HG03139 (cell line): ENCODE data around the gene IL4R.
"Not testable (repeated sequence)": the region's sequence is repeated elsewhere in the genome, so short reads cannot be mapped to it uniquely, and the experiment has no call there.

Source experiments
- ATAC-seq: cut with Tn5 transposase; IDR thresholded peaks from one replicate; pipeline ENCODE4 v1.9.1; 2021; ENCODE audit not compliant: unreplicated experiment

The IL4R gene

GRCh38 chr16:27401768-27402568 is 88.2 kb downstream of the IL4R start, which contains the start of gene IL21R:
Gene IL21R (plus strand): TSS chr16:27402174. CDS start chr16:27430072, 27,898 bp downstream.
- ATAC-seq = peak; percentile 49

GRCh38 chr16:27402569-27402963 is 88.8 kb downstream of the IL4R start:
- ATAC-seq = no peak

- ATAC-seq = no peak
Observed at GRCh38 chr16:27402964-27403600, 89.3 kb downstream of the IL4R start.

- ATAC-seq = no peak
Observed at GRCh38 chr16:27403601-27403992, 89.8 kb downstream of the IL4R start.

- no peak for ATAC-seq
Observed at GRCh38 chr16:27404163-27404823, 90.5 kb downstream of the IL4R start.

- ATAC-seq = no peak
Observed at GRCh38 chr16:27405546-27406451, 92.0 kb downstream of the IL4R start.

GRCh38 chr16:27406511-27407128 is 92.8 kb downstream of the IL4R start:
- no peak for ATAC-seq

- ATAC-seq = no peak
Observed at GRCh38 chr16:27407133-27407532, 93.4 kb downstream of the IL4R start.

- peak; percentile 36 for ATAC-seq
Observed at GRCh38 chr16:27408012-27408601, 94.3 kb downstream of the IL4R start.

- ATAC-seq = peak; percentile 22
Observed at GRCh38 chr16:27408602-27409031, 94.8 kb downstream of the IL4R start.

- not testable (repeated sequence) for ATAC-seq
Observed at GRCh38 chr16:27409958-27410357, 96.2 kb downstream of the IL4R start.

- no peak for ATAC-seq
Observed at GRCh38 chr16:27410761-27411160, 97.0 kb downstream of the IL4R start.

GRCh38 chr16:27413956-27414355 is 100.2 kb downstream of the IL4R start:
- ATAC-seq = no peak
